CD14-positive monocyte (primary cell): ENCODE results near the gene ITPA. TPM values are rescaled to one million over a fixed set of nuclear protein-coding genes. Genes with fewer than 3 reads are reported as not detected.
A peak's percentile ranks its signal among the peaks of the same experiment; 100 is the strongest.

Experiments used
- DNase-seq, 3 donors: peaks; one replicate each; pipeline ENCODE4 v3.0.0-alpha.2; 2011 to 2022
- H2AFZ ChIP-seq: 2 replicates; pipeline ENCODE4 v1.6.0; 2012; ENCODE audit warnings: mild to moderate bottlenecking, low read depth, low read length, inconsistent platforms; ENCODE audit not compliant: insufficient read depth, poor library complexity, severe bottlenecking
- H3K27ac ChIP-seq, 2 donors: 1 replicate in 1 of 2; 2 replicates in 1 of 2; pipeline ENCODE4 v1.5.1; 2012 to 2013; ENCODE audit warnings: low read length in 2 of 2, control low read depth in 1 of 2, inconsistent platforms in 1 of 2, low read depth in 1 of 2, mild to moderate bottlenecking in 1 of 2
- H3K27me3 ChIP-seq, 2 donors: one replicate each; pipeline versions ENCODE4 v1.6.0 to v1.6.1; 2011 to 2013; ENCODE audit warnings: low read length in 2 of 2; ENCODE audit not compliant: control insufficient read depth in 2 of 2, insufficient read depth in 2 of 2
- H3K36me3 ChIP-seq, 2 donors: replicated peaks in 1 of 2; 1 replicate in 1 of 2; 2 replicates in 1 of 2; pipeline versions ENCODE4 v1.5.1 to v1.6.1; 2012 to 2013; ENCODE audit warnings: low read length in 2 of 2, control low read depth in 1 of 2, inconsistent platforms in 1 of 2, mild to moderate bottlenecking in 1 of 2; ENCODE audit not compliant: insufficient read depth in 2 of 2, control insufficient read depth in 1 of 2
- H3K4me1 ChIP-seq, 2 donors: 1 replicate in 1 of 2; 2 replicates in 1 of 2; pipeline versions ENCODE4 v1.5.1 to v1.6.1; 2012 to 2013; ENCODE audit warnings: low read length in 2 of 2, control low read depth in 1 of 2, inconsistent platforms in 1 of 2, mild to moderate bottlenecking in 1 of 2, moderate library complexity in 1 of 2; ENCODE audit not compliant: insufficient read depth in 2 of 2, control insufficient read depth in 1 of 2
- H3K4me2 ChIP-seq: replicated peaks from 2 replicates; pipeline ENCODE3; 2012; ENCODE audit warnings: low read length, moderate library complexity, mild to moderate bottlenecking; ENCODE audit not compliant: poor library complexity, severe bottlenecking; ENCODE audit errors: extremely low read depth
- H3K4me3 ChIP-seq, 3 experiments: fragments of 200-600 bp in 1 of 3; sonication (generic) in 1 of 3; replicated peaks in 1 of 3; 1 replicate in 2 of 3; 2 replicates in 1 of 3; pipeline ENCODE4 v1.5.1; 2011 to 2013; ENCODE audit warnings: low read length in 3 of 3, mild to moderate bottlenecking in 3 of 3, control low read depth in 2 of 3, low read depth in 2 of 3, inconsistent platforms in 1 of 3, moderate library complexity in 1 of 3
- H3K79me2 ChIP-seq: 2 replicates; pipeline ENCODE4 v1.6.0; 2012; ENCODE audit warnings: mild to moderate bottlenecking, control low read depth, inconsistent platforms, low read length, moderate library complexity; ENCODE audit not compliant: insufficient read depth
- H3K9ac ChIP-seq: 2 replicates; pipeline ENCODE4 v1.6.0; 2017; ENCODE audit warnings: low read length, mild to moderate bottlenecking; ENCODE audit not compliant: insufficient read depth, poor library complexity, severe bottlenecking
- H3K9me3 ChIP-seq, 2 donors: replicated peaks in 1 of 2; 1 replicate in 1 of 2; 2 replicates in 1 of 2; pipeline versions ENCODE4 v1.5.1 to v1.6.1; 2012 to 2013; ENCODE audit warnings: low read length in 2 of 2, control low read depth in 1 of 2; ENCODE audit not compliant: control insufficient read depth in 1 of 2, insufficient read depth in 1 of 2
- H4K20me1 ChIP-seq: 2 replicates; pipeline ENCODE4 v1.6.0; 2012; ENCODE audit warnings: mild to moderate bottlenecking, low read length, control low read depth, moderate library complexity; ENCODE audit not compliant: insufficient read depth
- H3K27ac Mint-ChIP-seq, 7 donors: one replicate each; pipeline ENCODE4 v1.8.0; 2020; ENCODE audit warnings: mild to moderate bottlenecking in 7 of 7, mixed read lengths in 7 of 7, moderate library complexity in 6 of 7, inconsistent platforms in 2 of 7
- H3K27me3 Mint-ChIP-seq, 3 donors: one replicate each; pipeline ENCODE4 v1.8.0; 2021 to 2022; ENCODE audit warnings: low read depth in 3 of 3, mild to moderate bottlenecking in 3 of 3, mixed read lengths in 3 of 3, moderate library complexity in 3 of 3, inconsistent platforms in 1 of 3
- H3K36me3 Mint-ChIP-seq, 2 donors: one replicate each; pipeline ENCODE4 v1.8.0; 2020; ENCODE audit warnings: mixed read lengths in 2 of 2, inconsistent platforms in 1 of 2, mild to moderate bottlenecking in 1 of 2
- H3K4me1 Mint-ChIP-seq: one replicate; pipeline ENCODE4 v1.8.0; 2020; ENCODE audit warnings: mild to moderate bottlenecking, mixed read lengths
- H3K4me3 Mint-ChIP-seq, 2 donors: one replicate each; pipeline ENCODE4 v1.8.0; 2020; ENCODE audit warnings: mild to moderate bottlenecking in 2 of 2, mixed read lengths in 2 of 2, moderate library complexity in 1 of 2
- H3K9me3 Mint-ChIP-seq, 7 donors: one replicate each; pipeline ENCODE4 v1.8.0; 2020 to 2022; ENCODE audit warnings: mixed read lengths in 7 of 7, mild to moderate bottlenecking in 6 of 7, moderate library complexity in 6 of 7, inconsistent platforms in 2 of 7
- CTCF ChIP-seq: fragments of 200-600 bp; IDR thresholded peaks from one replicate; pipeline ENCODE4 v1.8.0; 2022; ENCODE audit warnings: antibody characterized with exemption, mild to moderate bottlenecking
- WGBS: methylation state at CpG from one replicate; pipeline ENCODE4 v1.1.5; 2013; ENCODE audit warnings: missing lambda C conversion rate; ENCODE audit not compliant: insufficient coverage; 5-methylcytosine and 5-hydroxymethylcytosine counted together
- intact Hi-C, 2 donors: fragments of 100-400 bp; cut with micrococcal nuclease; formaldehyde crosslinking; loops; one replicate each; pipeline versions ENCODE4 v1.15.0 to v1.15.1; 2023
- polyA plus RNA-seq, 3 donors: library from polyadenylated mRNA; depleted of rRNA in 1 of 3; unstranded in 2 of 3; stranded (reverse) in 1 of 3; fragments of 300-500 nt in 2 of 3; fragments of >200 nt in 1 of 3; fragmentation: Illumina TruSeq in 2 of 3; gene quantifications; 1 replicate in 2 of 3; 2 replicates in 1 of 3; pipeline ENCODE4 v1.2.3, GENCODE V29; 2012 to 2021

Gene ITPA
- polyA plus RNA-seq, 3 donors, result 39.5 to 62.8 (median 57.0) TPM

- TF ChIP-seq CTCF, result no peak
- peak overlapping the region in 1 of 7 donors; percentile 71 for H3K27ac Mint-ChIP-seq
- intact Hi-C loops, result no loop called here
- peaks cover 45 to 58% of the 10 kb centered on the region in 2 donors for H3K36me3 Mint-ChIP-seq
- no peaks in the 10 kb centered on the region for H3K9me3 Mint-ChIP-seq
- Histone ChIP-seq H3K9ac (no peak overlapping the region), H3K4me3 (no peak overlapping the region), H2AFZ (no peak overlapping the region), H3K4me2 (no peak overlapping the region), H3K79me2 (no peaks in the 10 kb centered on the region), H3K4me1 (no peaks in the 10 kb centered on the region), H4K20me1 (no peaks in the 10 kb centered on the region), H3K9me3 (no peaks in the 10 kb centered on the region), H3K27me3 (no peaks in the 10 kb centered on the region), H3K36me3 (peaks cover 47 to 52% of the 10 kb centered on the region in 2 donors), H3K27ac (no peak overlapping the region)
- H3K27me3 Mint-ChIP-seq, result peaks cover 0 to 2% (median 1%) of the 10 kb centered on the region in 3 donors
- H3K4me1 Mint-ChIP-seq, result no peaks in the 10 kb centered on the region
- H3K4me3 Mint-ChIP-seq, result no peak overlapping the region
- WGBS, result 100% methylated on average over 3 of the region's 3 CpGs
- no peak for DNase-seq
These were observed 20.4 kb upstream of the ITPA start for GRCh38 chr20:3188823-3189413.

GRCh38 chr20:3189561-3190131 lies 19.7 kb upstream of the ITPA start:
- Histone ChIP-seq H3K4me2 (no peak overlapping the region), H3K79me2 (no peaks in the 10 kb centered on the region), H3K4me1 (no peaks in the 10 kb centered on the region), H2AFZ (no peak overlapping the region), H3K9me3 (no peaks in the 10 kb centered on the region), H3K4me3 (no peak overlapping the region), H3K27ac (no peak overlapping the region), H4K20me1 (no peaks in the 10 kb centered on the region), H3K27me3 (no peaks in the 10 kb centered on the region), H3K36me3 (peaks cover 54 to 59% of the 10 kb centered on the region in 2 donors), H3K9ac (no peak overlapping the region)
- no peak for TF ChIP-seq CTCF
- DNase-seq, result no peak
- H3K36me3 Mint-ChIP-seq, result peaks cover 49 to 66% of the 10 kb centered on the region in 2 donors
- no peak overlapping the region for H3K4me3 Mint-ChIP-seq
- H3K4me1 Mint-ChIP-seq, result no peaks in the 10 kb centered on the region
- intact Hi-C loops, result no loop called here
- peak overlapping the region in 2 of 7 donors; percentile 14 to 43 for H3K27ac Mint-ChIP-seq
- peaks cover 0 to 2% (median 1%) of the 10 kb centered on the region in 3 donors for H3K27me3 Mint-ChIP-seq
- 97% methylated on average over 3 of the region's 4 CpGs for WGBS
- no peaks in the 10 kb centered on the region for H3K9me3 Mint-ChIP-seq
